Tibial nerve (tissue), 4 donors: ENCODE results near the gene MPRIP.

Experiments used
- CTCF ChIP-seq, 5 experiments: fragments of 200-600 bp in 3 of 5; fragments of 450-650 bp in 2 of 5; sonication (generic) in 3 of 5; IDR thresholded peaks; one replicate each; pipeline ENCODE4 v1.5.1; 2016 to 2019; ENCODE audit warnings: antibody characterized with exemption in 5 of 5, mild to moderate bottlenecking in 3 of 5, moderate library complexity in 2 of 5
- EP300 ChIP-seq, 2 donors: sonication (generic); formaldehyde crosslinking; IDR thresholded peaks; one replicate each; pipeline ENCODE4 v1.6.1; 2017; ENCODE audit warnings: antibody characterized with exemption in 2 of 2, mild to moderate bottlenecking in 1 of 2
- POLR2A ChIP-seq, 2 donors: fragments of 450-650 bp; IDR thresholded peaks; one replicate each; pipeline ENCODE4 v1.6.1; 2017; ENCODE audit warnings: antibody characterized with exemption in 2 of 2, mild to moderate bottlenecking in 2 of 2, moderate library complexity in 2 of 2

GRCh38 chr17:17035490-17035889 is 6.8 kb upstream of the MPRIP start:
- TF ChIP-seq CTCF (IDR thresholded peaks at IDR 0.05), result no peak
- TF ChIP-seq EP300 (IDR thresholded peaks at IDR 0.05), result no peak
- TF ChIP-seq POLR2A (IDR thresholded peaks at IDR 0.05), result no peak
